ENCODE data around the gene HYAL4.

- TF ChIP-seq TAF1 (IDR thresholded peaks at IDR 0.05; ENCODE audit: borderline replicate concordance, low read depth, low read length) = no peak
- no peak for TF ChIP-seq POLR2AphosphoS5 (IDR thresholded peaks at IDR 0.05; ENCODE audit: low read depth, low read length)
These were observed 1.4 kb downstream of the HYAL4 start for GRCh38 chr7:123846217-123846891.
